Upper lobe of right lung (tissue), 1 donor: Measurements from ENCODE around the gene SLC39A11. TPM values are rescaled to one million over a fixed set of nuclear protein-coding genes. Genes with fewer than 3 reads are reported as not detected.

Experiments
- ATAC-seq: fragments of 200-7000 bp; cut with Tn5 transposase; one replicate; pipeline ENCODE4 v1.9.1; 2020; ENCODE audit warnings: mild to moderate bottlenecking, moderate library complexity
- DNase-seq: peaks from one replicate; pipeline ENCODE4 v3.0.0-alpha.2; 2020
- H3K27ac ChIP-seq: fragments of 200-600 bp; one replicate; pipeline ENCODE4 v1.8.0; 2022
- H3K27me3 ChIP-seq: fragments of 200-600 bp; one replicate; pipeline ENCODE4 v1.8.0; 2022; ENCODE audit warnings: mild to moderate bottlenecking
- H3K36me3 ChIP-seq: fragments of 200-600 bp; one replicate; pipeline ENCODE4 v1.8.0; 2022
- H3K4me1 ChIP-seq: fragments of 200-600 bp; one replicate; pipeline ENCODE4 v1.8.0; 2022
- H3K4me3 ChIP-seq: fragments of 200-600 bp; one replicate; pipeline ENCODE4 v1.8.0; 2022; ENCODE audit warnings: mild to moderate bottlenecking
- H3K9me3 ChIP-seq: fragments of 200-600 bp; one replicate; pipeline ENCODE4 v1.8.0; 2022
- CTCF ChIP-seq: fragments of 200-600 bp; IDR thresholded peaks from one replicate; pipeline ENCODE4 v1.8.0; 2022; ENCODE audit warnings: antibody characterized with exemption
- intact Hi-C: fragments of 100-400 bp; cut with DNase I; formaldehyde crosslinking; loops from one replicate; pipeline ENCODE4 v1.11.0; 2022
- total RNA-seq: library from RNA; stranded (reverse); fragmentation: NEBNext Ultra II Directional; extraction: Animal tissue kit (Norgen Biotek cat#: 25700); gene quantifications from one replicate; pipeline ENCODE4 v1.2.1, GENCODE V29; 2021
- donor health status: DM: no; HTN: yes; CAD: no; lungs with severe emphysema.

The SLC39A11 gene
- total RNA-seq, 1 donor from 2014 or later = 33.7 TPM

- intact Hi-C loops = no loop called here
- Histone ChIP-seq H3K4me3 (no peak overlapping the region), H3K27me3 (no peaks in the 10 kb centered on the region), H3K27ac (no peak overlapping the region), H3K9me3 (no peaks in the 10 kb centered on the region), H3K4me1 (peaks cover 9% of the 10 kb centered on the region), H3K36me3 (no peaks in the 10 kb centered on the region)
- no peak for DNase-seq
- no peak for ATAC-seq
- no peak for TF ChIP-seq CTCF
These were observed 48.6 kb downstream of the SLC39A11 start for GRCh38 chr17:73043686-73044581.

GRCh38 chr17:73042809-73043685 is 49.4 kb downstream of the SLC39A11 start:
- no peaks in the 10 kb centered on the region for H3K27me3 ChIP-seq
- peaks cover 9% of the 10 kb centered on the region for H3K4me1 ChIP-seq
- no peaks in the 10 kb centered on the region for H3K9me3 ChIP-seq
- intact Hi-C loops = no loop called here
- H3K36me3 ChIP-seq = no peaks in the 10 kb centered on the region
- ATAC-seq (no peak), DNase-seq (no peak)
- TF ChIP-seq CTCF = no peak
- no peak overlapping the region for H3K27ac ChIP-seq
- no peak overlapping the region for H3K4me3 ChIP-seq

- Histone ChIP-seq H3K36me3 (no peaks in the 10 kb centered on the region), H3K4me3 (no peak overlapping the region), H3K27ac (no peak overlapping the region), H3K9me3 (no peaks in the 10 kb centered on the region), H3K27me3 (no peaks in the 10 kb centered on the region), H3K4me1 (peaks cover 9% of the 10 kb centered on the region)
- intact Hi-C loops = no loop called here
- ATAC-seq (no peak), DNase-seq (no peak)
- no peak for TF ChIP-seq CTCF
These were observed 50.3 kb downstream of the SLC39A11 start for GRCh38 chr17:73042225-73042624.

- H3K27me3 ChIP-seq = no peaks in the 10 kb centered on the region
- intact Hi-C loops = no loop called here
- H3K9me3 ChIP-seq = no peaks in the 10 kb centered on the region
- no peaks in the 10 kb centered on the region for H3K36me3 ChIP-seq
- DNase-seq (no peak), ATAC-seq (no peak)
- no peak for TF ChIP-seq CTCF
- no peak overlapping the region for H3K4me3 ChIP-seq
- no peak overlapping the region for H3K27ac ChIP-seq
- H3K4me1 ChIP-seq = peaks cover 9% of the 10 kb centered on the region
These were observed 53.2 kb downstream of the SLC39A11 start for GRCh38 chr17:73039282-73039681.

GRCh38 chr17:73031472-73031871 is 61.0 kb downstream of the SLC39A11 start:
- H3K27ac ChIP-seq = no peak overlapping the region
- no peaks in the 10 kb centered on the region for H3K27me3 ChIP-seq
- DNase-seq (no peak), ATAC-seq (no peak)
- intact Hi-C loops = no loop called here
- H3K4me1 ChIP-seq = no peaks in the 10 kb centered on the region
- TF ChIP-seq CTCF = no peak
- H3K9me3 ChIP-seq = no peaks in the 10 kb centered on the region
- peaks cover 7% of the 10 kb centered on the region for H3K36me3 ChIP-seq
- no peak overlapping the region for H3K4me3 ChIP-seq
